RWPE2 (cell line): ENCODE measurements around the gene CFAP57.

ENCODE experiments used
- ATAC-seq: fragments of 200-7000 bp; cut with Tn5 transposase; 3 replicates; pipeline ENCODE4 v1.9.1; 2021; ENCODE audit warnings: low read depth
- DNase-seq: peaks from one replicate; pipeline ENCODE4 v3.0.0-alpha.2; 2020; ENCODE audit warnings: low spot score
- H3K27ac ChIP-seq: fragments of 450-650 bp; 2 replicates; pipeline ENCODE4 v1.5.1; 2017; ENCODE audit warnings: mild to moderate bottlenecking; ENCODE audit not compliant: poor library complexity, severe bottlenecking
- H3K27me3 ChIP-seq: fragments of 250-450 bp; sonication (Bioruptor Pico); 2 replicates; pipeline ENCODE4 v1.5.1; 2021; ENCODE audit warnings: mild to moderate bottlenecking, moderate library complexity; ENCODE audit not compliant: insufficient read depth, poor library complexity, severe bottlenecking
- H3K36me3 ChIP-seq: fragments of 250-450 bp; sonication (Bioruptor Pico); 2 replicates; pipeline ENCODE4 v1.5.1; 2020; ENCODE audit warnings: low read depth, mild to moderate bottlenecking, moderate library complexity
- H3K4me1 ChIP-seq: fragments of 250-450 bp; sonication (Bioruptor Pico); 2 replicates; pipeline ENCODE4 v1.5.1; 2021; ENCODE audit warnings: mild to moderate bottlenecking, moderate library complexity; ENCODE audit not compliant: insufficient read depth, poor library complexity, severe bottlenecking
- H3K4me3 ChIP-seq: fragments of 250-450 bp; sonication (Bioruptor Pico); 2 replicates; pipeline ENCODE4 v1.5.1; 2021; ENCODE audit warnings: mild to moderate bottlenecking, moderate library complexity; ENCODE audit not compliant: severe bottlenecking
- H3K9me3 ChIP-seq: fragments of 250-450 bp; sonication (Bioruptor Pico); 2 replicates; pipeline ENCODE4 v1.5.1; 2021; ENCODE audit warnings: mild to moderate bottlenecking, moderate library complexity; ENCODE audit not compliant: severe bottlenecking
- TF ChIP-seq, protein P1 (sequence below): fragments of 450-650 bp; IDR thresholded peaks from one replicate; pipeline ENCODE4 v1.5.1; 2017; ENCODE audit warnings: mild to moderate bottlenecking, moderate library complexity; ENCODE audit not compliant: poor library complexity, severe bottlenecking

The CFAP57 gene

DNA sequence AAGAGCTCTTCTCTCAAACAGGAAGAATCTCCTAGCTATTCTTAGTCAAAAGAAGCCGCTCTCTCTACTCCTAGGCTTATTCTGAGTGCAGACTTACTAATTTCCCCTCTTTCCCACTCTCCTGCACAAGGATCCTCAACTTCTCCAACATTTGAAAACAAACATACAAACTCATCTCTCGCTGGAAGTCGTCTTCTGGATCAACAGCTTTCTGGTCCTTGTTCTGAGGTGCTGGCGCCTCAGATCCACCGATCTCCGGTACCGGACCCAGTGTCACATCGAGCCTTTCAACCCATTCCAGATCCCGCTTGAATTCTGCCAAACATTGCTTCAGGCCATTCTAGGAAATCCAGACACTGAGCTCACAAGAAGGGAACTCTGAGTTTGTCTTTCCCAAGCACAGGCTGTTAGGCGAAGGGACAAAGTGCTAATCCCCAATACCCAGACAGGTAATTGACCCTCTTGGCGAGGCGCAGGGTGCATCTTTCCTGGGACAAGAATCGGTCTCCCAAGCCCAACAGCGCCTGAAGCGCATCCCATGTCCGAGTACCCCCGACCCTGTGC is 736 bp upstream of the CFAP57 start:
- H3K27me3 ChIP-seq, result no peaks in the 10 kb centered on the region
- peak overlapping the region; percentile 14 for H3K27ac ChIP-seq
- DNase-seq, result no peak
- peak overlapping the region; percentile 71 for H3K4me3 ChIP-seq
- TF ChIP-seq, protein P1, sequence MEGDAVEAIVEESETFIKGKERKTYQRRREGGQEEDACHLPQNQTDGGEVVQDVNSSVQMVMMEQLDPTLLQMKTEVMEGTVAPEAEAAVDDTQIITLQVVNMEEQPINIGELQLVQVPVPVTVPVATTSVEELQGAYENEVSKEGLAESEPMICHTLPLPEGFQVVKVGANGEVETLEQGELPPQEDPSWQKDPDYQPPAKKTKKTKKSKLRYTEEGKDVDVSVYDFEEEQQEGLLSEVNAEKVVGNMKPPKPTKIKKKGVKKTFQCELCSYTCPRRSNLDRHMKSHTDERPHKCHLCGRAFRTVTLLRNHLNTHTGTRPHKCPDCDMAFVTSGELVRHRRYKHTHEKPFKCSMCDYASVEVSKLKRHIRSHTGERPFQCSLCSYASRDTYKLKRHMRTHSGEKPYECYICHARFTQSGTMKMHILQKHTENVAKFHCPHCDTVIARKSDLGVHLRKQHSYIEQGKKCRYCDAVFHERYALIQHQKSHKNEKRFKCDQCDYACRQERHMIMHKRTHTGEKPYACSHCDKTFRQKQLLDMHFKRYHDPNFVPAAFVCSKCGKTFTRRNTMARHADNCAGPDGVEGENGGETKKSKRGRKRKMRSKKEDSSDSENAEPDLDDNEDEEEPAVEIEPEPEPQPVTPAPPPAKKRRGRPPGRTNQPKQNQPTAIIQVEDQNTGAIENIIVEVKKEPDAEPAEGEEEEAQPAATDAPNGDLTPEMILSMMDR, result no peak
- H3K4me1 ChIP-seq, result peaks cover 12% of the 10 kb centered on the region
- H3K9me3 ChIP-seq, result no peaks in the 10 kb centered on the region
- ATAC-seq, result no peak; the same call in 2 of the 3 replicates
- peaks cover 48% of the 10 kb centered on the region for H3K36me3 ChIP-seq

DNA sequence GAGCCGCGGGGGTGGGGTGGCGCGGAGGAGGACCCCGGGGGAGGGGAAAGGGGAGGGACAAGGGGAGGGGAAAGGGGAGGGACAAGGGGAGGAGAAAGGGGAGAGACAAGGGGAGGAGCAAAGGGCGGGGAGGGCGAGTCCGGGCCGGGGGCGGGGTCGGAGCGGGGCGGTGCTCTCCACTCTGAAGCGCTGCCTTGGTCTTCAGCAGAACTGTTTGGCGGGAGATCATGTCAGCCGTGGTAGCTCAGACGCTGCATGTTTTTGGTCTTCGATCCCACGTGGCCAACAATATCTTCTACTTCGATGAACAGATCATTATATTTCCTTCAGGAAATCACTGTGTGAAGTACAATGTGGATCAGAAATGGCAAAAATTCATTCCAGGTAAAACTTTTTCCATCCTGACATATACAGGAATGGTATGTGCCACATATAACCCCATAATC is 420 bp downstream of the CFAP57 start:
- peaks cover 12% of the 10 kb centered on the region for H3K4me1 ChIP-seq
- H3K27ac ChIP-seq, result no peak overlapping the region
- no peaks in the 10 kb centered on the region for H3K27me3 ChIP-seq
- TF ChIP-seq, protein P1, result no peak
- peak overlapping the region; percentile 71 for H3K4me3 ChIP-seq
- peak; percentile 77 for DNase-seq
- peaks cover 37% of the 10 kb centered on the region for H3K36me3 ChIP-seq
- H3K9me3 ChIP-seq, result no peaks in the 10 kb centered on the region
- peak; percentile 81 for ATAC-seq

DNA sequence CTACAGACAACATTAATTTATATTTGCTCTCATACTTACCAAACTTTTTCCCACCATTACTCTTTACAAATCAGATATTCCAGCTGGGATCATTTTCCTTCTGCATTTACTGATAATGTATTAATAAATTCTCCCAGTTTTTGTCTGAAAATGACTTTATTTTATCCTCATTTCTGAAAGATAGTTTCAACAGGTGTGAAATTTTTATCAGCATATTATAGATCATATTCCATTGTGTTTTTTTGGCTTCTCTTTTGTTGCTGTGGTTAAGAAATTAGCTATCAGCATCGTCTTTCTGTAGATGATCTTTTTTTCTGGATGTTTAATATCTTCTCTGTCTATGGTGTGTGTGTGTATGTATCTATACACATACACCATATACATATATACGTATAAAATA is 2.7 kb downstream of the CFAP57 start:
- Histone ChIP-seq H3K9me3 (no peaks in the 10 kb centered on the region), H3K36me3 (peaks cover 13% of the 10 kb centered on the region), H3K4me3 (no peak overlapping the region), H3K27ac (no peak overlapping the region), H3K27me3 (no peaks in the 10 kb centered on the region), H3K4me1 (peaks cover 12% of the 10 kb centered on the region)
- DNase-seq (no peak), ATAC-seq (no peak)
- TF ChIP-seq, protein P1, result no peak

DNA sequence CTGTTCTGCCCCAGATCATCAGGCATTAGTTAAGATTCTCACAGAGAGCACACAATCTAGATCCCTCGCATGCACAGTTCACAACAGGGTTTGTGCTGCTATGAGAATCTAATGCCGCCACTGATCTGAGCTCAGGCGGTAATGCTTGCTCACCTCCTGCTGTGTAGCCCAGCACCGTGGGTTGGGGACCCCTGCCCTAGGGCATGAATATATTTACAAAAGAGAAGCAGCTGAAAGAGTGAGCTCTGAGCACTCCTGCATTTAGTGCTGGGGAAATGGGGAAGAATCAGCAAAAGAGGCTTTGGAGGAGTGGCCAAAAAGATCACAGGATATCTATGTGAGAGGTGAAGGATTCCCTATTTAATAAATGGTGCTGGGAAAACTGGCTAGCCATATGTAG is 5.6 kb downstream of the CFAP57 start:
- H3K27me3 ChIP-seq, result no peaks in the 10 kb centered on the region
- TF ChIP-seq, protein P1, result no peak
- DNase-seq (no peak), ATAC-seq (no peak)
- H3K27ac ChIP-seq, result no peak overlapping the region
- no peaks in the 10 kb centered on the region for H3K36me3 ChIP-seq
- H3K4me3 ChIP-seq, result no peak overlapping the region
- H3K9me3 ChIP-seq, result no peaks in the 10 kb centered on the region
- H3K4me1 ChIP-seq, result peaks cover 3% of the 10 kb centered on the region

DNA sequence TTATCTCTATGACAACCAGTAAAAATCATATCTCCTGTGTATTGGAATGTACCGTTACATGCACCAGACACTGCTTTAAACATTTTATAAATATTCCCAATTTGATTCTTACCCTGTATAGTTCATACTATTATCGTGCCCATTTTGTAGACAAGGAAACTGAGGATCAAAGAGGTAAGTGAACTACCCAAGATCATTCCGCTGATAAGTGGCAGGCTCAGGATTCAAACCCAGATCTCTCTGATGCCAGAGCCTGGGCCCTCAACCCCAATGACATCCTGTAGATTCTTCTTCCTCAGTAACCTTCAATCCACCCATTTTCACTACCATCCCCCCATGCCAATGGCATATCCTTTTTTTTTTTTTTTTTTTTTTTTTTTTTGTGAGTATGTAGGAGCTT is 12.3 kb downstream of the CFAP57 start:
- ATAC-seq (no peak), DNase-seq (no peak)
- no peaks in the 10 kb centered on the region for H3K4me1 ChIP-seq
- no peak overlapping the region for H3K4me3 ChIP-seq
- H3K27ac ChIP-seq, result no peak overlapping the region
- no peaks in the 10 kb centered on the region for H3K36me3 ChIP-seq
- H3K9me3 ChIP-seq, result no peaks in the 10 kb centered on the region
- TF ChIP-seq, protein P1, result no peak
- no peaks in the 10 kb centered on the region for H3K27me3 ChIP-seq
